Colonic mucosa (tissue), 4 donors: Measurements from ENCODE around the gene WBP11. TPM values are rescaled to one million over a fixed set of nuclear protein-coding genes. Genes with fewer than 3 reads are reported as not detected.
A peak's percentile ranks its signal among the peaks of the same experiment; 100 is the strongest.

Source experiments
- DNase-seq: peaks from one replicate; pipeline ENCODE4 v3.0.0-alpha.2; 2020
- H3K27ac ChIP-seq: fragments of 200-600 bp; one replicate; pipeline ENCODE4 v1.8.0; 2021
- H3K27me3 ChIP-seq: fragments of 200-600 bp; one replicate; pipeline ENCODE4 v1.8.0; 2021
- H3K36me3 ChIP-seq: fragments of 200-600 bp; one replicate; pipeline ENCODE4 v1.8.0; 2021
- H3K4me1 ChIP-seq: fragments of 200-600 bp; one replicate; pipeline ENCODE4 v1.8.0; 2021; ENCODE audit warnings: mild to moderate bottlenecking
- H3K4me3 ChIP-seq: fragments of 200-600 bp; one replicate; pipeline ENCODE4 v1.8.0; 2021
- H3K9ac ChIP-seq, 2 donors: one replicate each; pipeline ENCODE4 v1.7.0; 2013; ENCODE audit warnings: control low read depth in 2 of 2, low read depth in 2 of 2, low read length in 2 of 2
- H3K9me3 ChIP-seq: fragments of 200-600 bp; one replicate; pipeline ENCODE4 v1.8.0; 2021
- CTCF ChIP-seq: fragments of 200-600 bp; IDR thresholded peaks from one replicate; pipeline ENCODE4 v1.8.0; 2022; ENCODE audit warnings: antibody characterized with exemption, mild to moderate bottlenecking
- intact Hi-C: fragments of 100-400 bp; cut with DNase I; formaldehyde crosslinking; loops from one replicate; pipeline ENCODE4 v1.14.1; 2022
- total RNA-seq, 2 donors: library from RNA; stranded (reverse); fragmentation: NEBNext Ultra II Directional in 1 of 2; extraction: Animal tissue kit (Norgen Biotek cat#: 25700) in 1 of 2; gene quantifications; one replicate each; pipeline ENCODE4 v1.2.1, GENCODE V29; 2021
- donor health status: healthy.
- donor health status: DM: no; HTN: no; CAD: no.
- donor health status: DM: no; HTN: no; CAD: no.

Gene WBP11
- total RNA-seq, 2 donors from 2014 or later: 55.3 to 60.0 TPM

GRCh38 chr12:14810167-14810952, 7.1 kb upstream of the WBP11 start:
- DNase-seq: no peak
- Histone ChIP-seq H3K4me1 (no peaks in the 10 kb centered on the region), H3K4me3 (no peak overlapping the region), H3K27me3 (no peaks in the 10 kb centered on the region), H3K9ac (no peak overlapping the region), H3K36me3 (no peaks in the 10 kb centered on the region), H3K9me3 (no peaks in the 10 kb centered on the region), H3K27ac (no peak overlapping the region)
- TF ChIP-seq CTCF: no peak
- intact Hi-C loops: loop anchor here (2.0 kb wide), 1 partner anchor 34 kb away; no protein-coding TSS in a partner anchor

GRCh38 chr12:14803830-14804160, 517 bp upstream of the WBP11 start:
- peak overlapping the region; percentile 83 for H3K27ac ChIP-seq
- no peaks in the 10 kb centered on the region for H3K4me1 ChIP-seq
- intact Hi-C loops: no loop called here
- H3K36me3 ChIP-seq: no peaks in the 10 kb centered on the region
- H3K9me3 ChIP-seq: no peaks in the 10 kb centered on the region
- no peak for DNase-seq
- peak overlapping the region; percentile 28 to 61 for H3K9ac ChIP-seq
- peak overlapping the region; percentile 92 for H3K4me3 ChIP-seq
- H3K27me3 ChIP-seq: no peaks in the 10 kb centered on the region
- no peak for TF ChIP-seq CTCF

- H3K36me3 ChIP-seq: no peaks in the 10 kb centered on the region
- no peaks in the 10 kb centered on the region for H3K9me3 ChIP-seq
- H3K9ac ChIP-seq: peak overlapping the region; percentile 83 to 90
- H3K27ac ChIP-seq: peak overlapping the region; percentile 83
- H3K4me3 ChIP-seq: peak overlapping the region; percentile 92
- DNase-seq: no peak
- TF ChIP-seq CTCF: no peak
- intact Hi-C loops: no loop called here
- H3K4me1 ChIP-seq: no peaks in the 10 kb centered on the region
- H3K27me3 ChIP-seq: no peaks in the 10 kb centered on the region
These were observed 612 bp downstream of the WBP11 start for GRCh38 chr12:14802721-14803010.

- Histone ChIP-seq H3K4me1 (no peaks in the 10 kb centered on the region), H3K36me3 (no peaks in the 10 kb centered on the region), H3K4me3 (peak overlapping the region; percentile 92), H3K27ac (no peak overlapping the region), H3K9ac (peak overlapping the region in 1 of 2 donors; percentile 90), H3K27me3 (no peaks in the 10 kb centered on the region), H3K9me3 (no peaks in the 10 kb centered on the region)
- TF ChIP-seq CTCF: no peak
- intact Hi-C loops: no loop called here
- DNase-seq: no peak
These were observed 1.0 kb downstream of the WBP11 start for GRCh38 chr12:14802247-14802646.

GRCh38 chr12:14795028-14795448, 8.2 kb downstream of the WBP11 start:
- no peak for DNase-seq

More at GRCh38 chr12:14795028-14795448, 8.2 kb downstream of the WBP11 start:
- Histone ChIP-seq H3K27ac (no peak overlapping the region), H3K36me3 (peaks cover 24% of the 10 kb centered on the region), H3K4me1 (no peaks in the 10 kb centered on the region), H3K27me3 (no peaks in the 10 kb centered on the region), H3K9ac (no peak overlapping the region), H3K9me3 (no peaks in the 10 kb centered on the region), H3K4me3 (no peak overlapping the region)
- intact Hi-C loops: no loop called here
- no peak for TF ChIP-seq CTCF
